IPS DF 4.7 (cell line): Measurements from ENCODE around the gene ZFPM1.

ENCODE experiments used
- DNase-seq: peaks from one replicate; pipeline ENCODE4 v3.0.0-alpha.2; 2013; ENCODE audit warnings: low spot score; ENCODE audit errors: extremely low read depth

Gene ZFPM1

DNA sequence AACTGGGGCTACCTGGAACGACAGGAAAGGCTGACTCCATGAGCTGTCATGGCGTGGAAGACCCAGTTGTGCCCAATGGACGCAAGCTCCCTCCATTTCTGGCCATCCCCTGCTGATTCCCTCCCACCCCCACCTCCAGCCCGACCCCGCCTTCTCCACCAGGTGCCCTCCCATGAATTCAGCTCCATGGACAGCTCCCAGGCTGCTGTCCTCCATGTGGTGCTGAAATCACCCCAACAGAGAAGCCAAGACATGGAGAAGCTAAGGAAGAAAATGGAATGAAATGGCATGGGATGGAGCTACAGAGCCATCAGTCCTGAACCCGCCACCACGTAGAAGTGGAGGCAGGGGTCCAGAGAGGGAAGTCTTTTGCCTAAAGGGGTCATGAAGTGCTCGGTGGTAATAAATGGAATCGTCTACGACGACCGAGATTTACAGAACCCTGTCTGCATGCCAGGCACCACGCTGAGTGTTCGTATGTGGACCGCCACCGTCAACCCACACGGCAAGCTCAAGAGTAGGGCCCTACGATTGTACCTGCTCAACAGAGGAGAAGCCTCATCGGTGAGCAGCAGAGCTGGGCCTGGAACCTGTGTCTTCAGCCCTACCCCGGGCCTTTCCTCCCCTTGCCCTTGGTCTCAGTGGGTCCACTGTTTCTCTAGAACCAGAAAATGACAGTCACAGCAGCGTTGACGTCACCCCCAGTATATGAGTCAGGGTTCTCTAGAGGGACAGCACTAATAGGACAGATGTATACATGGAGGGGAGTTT, 107.8 kb downstream of the ZFPM1 start:
- no peak for DNase-seq

DNA sequence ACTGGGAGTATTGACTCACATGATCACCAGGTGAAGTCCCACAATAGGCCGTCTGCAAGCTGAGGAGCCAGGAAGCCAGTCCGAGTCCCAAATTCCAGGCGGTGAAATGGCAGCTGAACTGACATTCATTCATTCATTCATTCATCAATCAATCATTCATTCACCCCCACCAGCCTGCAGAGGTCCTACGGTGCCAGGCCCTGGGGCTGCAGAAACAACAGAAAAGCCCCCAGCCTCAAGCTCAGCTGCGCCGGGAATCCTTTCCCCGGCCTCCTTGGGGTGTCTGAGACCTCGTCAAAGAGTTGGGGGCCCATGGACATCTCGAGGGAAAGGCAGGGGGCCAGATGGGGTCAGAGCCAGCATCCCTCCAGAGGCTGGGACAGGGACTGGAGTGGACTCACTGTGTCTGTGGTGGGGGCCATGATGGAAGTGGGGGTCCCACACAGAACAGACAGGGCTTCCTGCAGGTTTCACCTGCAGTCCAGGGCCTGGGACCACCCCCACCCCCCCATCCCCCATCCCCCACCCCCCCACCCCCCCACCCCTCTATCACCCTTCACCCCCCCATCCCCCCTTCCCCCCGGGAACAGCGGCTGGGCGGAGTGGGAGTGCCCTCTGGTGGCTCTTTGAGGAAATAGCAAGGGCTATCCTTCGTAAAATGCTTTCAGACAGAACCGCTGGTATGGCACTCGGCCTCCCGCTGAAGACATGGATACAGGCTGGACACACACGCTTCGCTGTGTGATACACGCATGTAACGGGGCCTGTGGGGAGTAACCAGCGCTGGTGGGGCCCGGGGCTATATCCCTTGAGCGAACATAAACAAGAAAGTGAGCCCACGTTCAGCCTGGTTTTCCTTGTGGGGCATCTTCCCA, 108.6 kb downstream of the ZFPM1 start:
- no peak for DNase-seq

DNA sequence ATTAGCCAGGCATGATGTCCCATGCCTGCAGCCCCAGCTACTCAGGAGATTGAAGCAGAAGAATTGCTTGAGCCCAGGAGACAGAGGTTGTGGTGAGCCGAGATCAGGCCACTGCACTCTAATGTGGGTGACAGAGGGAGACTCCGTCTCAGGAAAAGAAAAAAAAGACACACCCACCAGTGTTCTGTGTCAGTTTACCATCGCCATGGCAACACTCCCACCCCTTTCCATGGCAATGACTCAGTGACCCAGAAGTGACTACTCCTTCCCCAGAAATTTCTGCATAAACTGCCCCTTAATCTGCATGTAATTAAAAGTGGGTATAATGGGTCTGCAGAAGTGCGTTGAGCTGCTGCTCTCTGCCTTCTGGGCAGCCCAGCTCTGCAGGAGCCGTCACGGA, 113.1 kb downstream of the ZFPM1 start:
- no peak for DNase-seq

DNA sequence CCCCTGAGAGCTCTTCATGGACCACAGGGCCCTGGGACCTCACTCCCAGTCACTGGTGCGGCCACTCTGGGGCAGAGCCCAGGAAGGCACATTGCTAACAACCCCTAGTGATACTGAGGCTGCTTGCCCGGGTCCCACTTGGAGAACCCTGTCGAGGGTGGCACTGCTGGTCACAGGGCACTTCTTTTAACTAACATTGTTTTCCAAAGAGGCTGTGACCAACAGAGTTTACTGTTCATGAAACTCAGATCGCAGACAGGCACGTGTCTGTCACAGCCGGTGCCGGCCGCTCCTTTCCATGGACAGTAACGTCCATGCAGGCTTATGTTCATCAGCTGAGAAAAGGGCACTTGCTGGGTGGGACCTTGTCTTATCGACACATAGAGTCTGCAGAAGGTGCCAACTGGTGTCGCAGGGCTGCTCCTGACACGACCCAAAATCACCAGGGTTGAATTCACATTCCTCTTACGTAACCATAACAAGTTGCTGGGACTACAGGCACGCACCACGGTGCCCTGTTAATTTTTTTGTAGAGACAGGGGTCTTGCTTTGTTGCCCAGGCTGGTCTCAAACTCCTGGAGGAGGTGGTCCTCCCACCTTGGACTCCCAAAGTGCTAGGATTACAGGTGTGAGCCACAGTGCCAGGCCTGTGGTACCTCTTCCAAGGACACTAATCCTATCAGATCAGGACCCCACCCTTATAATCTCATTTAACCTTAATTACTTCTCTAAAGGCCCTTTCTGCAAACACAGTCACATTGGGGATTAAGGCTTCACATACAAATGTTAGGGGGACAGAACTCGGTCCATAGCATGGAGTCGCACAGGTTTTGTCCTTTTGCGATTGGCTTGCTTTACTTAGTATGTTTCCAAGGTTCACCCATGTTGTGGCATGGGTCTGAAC, 115.9 kb downstream of the ZFPM1 start:
- no peak for DNase-seq

DNA sequence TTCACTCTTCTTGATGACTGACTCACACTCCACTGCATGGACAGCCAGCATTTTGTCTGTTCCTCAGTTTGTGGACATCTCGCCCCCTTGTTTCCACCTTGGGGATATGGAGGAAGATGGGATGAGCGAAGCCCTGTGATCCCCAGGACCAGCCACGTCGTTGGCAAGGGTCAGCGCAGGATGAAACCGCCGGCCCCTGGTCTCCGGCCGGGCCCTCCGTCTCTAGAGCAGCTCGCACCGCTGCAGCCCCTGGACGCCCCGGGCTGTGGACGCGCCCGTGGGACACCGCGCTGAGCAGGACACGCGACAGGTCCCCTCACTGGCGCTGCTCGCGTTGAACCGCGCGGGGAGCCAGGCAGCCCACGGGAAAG, 116.5 kb downstream of the ZFPM1 start:
- no peak for DNase-seq

DNA sequence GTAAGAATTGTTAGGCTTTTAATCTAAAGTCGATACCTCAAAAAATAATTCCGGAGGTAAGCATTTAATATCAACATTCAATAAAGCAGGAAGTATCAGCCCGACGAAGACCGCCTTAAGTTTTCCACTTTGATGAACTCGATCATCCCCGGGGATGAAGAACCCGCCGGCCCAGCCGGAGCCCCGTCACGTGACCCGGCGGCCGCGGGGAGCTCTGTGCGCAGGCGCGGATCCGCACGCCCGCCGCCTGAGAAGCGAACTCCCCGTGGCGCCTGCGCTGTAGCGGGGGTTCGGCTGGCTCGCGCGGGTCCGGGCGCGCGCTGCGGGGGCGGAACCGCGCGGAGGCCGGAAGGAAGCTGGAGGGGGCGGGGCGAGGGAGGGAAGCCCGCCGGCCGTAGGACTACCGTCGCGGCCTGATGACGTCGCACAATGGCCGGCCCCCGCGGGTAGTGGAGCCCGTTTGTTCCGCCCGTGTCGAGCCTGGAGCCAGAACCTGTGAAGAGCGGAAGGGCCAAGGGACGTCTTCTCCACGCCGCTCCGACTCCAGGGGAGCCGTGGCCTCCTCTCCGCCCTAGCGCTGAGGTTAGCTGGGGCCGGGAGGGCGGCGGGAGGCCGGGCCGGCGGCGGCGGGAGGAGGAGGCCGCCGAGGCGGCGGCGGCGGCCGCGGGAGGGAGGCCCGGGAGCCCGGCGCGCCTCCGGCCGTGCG, 117.1 kb downstream of the ZFPM1 start, which contains the start of gene ZC3H18:
ZC3H18 (plus strand) TSS at position 419 of the 706 bp plus-strand sequence. CDS start 6,721 bp downstream, outside the sequence.
- DNase-seq, result peak; percentile 49

DNA sequence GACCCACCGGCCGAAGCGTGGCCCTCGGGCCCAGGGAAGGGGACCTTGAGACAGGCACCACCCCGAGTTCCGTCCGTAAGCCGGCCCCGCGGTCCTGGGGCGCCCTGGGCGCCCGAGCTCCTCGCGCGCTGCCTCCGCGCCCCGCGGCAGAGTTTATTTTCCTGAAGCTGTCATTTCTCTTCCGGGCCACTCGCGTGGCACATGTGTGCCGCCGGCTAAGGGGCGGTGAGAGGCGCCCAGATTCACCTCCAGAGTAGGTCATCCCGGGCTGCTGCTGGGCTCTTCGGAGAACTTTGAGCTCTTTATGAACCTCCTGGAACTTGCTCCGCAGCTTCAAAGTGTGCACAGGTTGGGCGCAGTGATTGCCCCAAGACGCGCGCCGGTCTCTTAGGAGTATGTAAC, 117.6 kb downstream of the ZFPM1 start:
- DNase-seq, result no peak

DNA sequence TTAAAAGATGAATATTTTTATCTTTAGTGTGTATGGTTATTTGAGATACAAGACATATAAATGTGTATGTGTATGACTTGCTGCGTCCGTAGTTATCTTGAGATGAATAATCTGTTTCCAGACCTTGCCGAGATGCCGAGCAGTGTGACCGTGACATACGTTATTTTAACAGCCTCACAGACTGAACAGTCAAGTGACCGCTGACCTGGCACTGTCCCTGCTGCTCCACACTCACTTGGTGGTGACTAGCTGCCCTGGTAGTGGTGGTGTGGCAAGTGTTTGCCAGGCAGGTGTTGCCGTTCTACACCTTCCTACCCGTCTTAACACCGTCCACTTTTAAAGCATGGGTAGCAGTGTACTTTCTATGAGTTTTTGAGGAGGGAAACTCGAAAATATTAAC, 122.2 kb downstream of the ZFPM1 start:
- DNase-seq, result no peak

DNA sequence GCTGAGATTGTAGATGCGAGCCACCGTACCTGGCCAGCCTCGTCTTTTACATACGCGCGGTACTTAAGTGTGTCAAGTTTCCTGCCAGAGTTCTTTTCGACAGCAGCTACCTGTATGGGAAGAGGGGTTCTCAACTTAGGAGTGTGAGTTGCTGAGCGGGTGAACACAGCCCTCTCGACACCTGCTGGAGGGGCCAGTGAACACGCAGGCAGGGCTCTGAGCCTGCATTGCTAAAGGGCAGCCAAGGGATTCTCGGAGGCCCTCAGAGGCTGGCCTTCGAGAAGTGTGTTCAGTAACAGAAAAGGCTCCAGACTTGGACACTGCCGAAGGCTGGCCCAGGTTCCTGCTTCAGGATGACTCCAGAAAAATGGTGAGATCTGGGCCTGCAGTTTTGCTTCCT, 123.2 kb downstream of the ZFPM1 start:
- no peak for DNase-seq

DNA sequence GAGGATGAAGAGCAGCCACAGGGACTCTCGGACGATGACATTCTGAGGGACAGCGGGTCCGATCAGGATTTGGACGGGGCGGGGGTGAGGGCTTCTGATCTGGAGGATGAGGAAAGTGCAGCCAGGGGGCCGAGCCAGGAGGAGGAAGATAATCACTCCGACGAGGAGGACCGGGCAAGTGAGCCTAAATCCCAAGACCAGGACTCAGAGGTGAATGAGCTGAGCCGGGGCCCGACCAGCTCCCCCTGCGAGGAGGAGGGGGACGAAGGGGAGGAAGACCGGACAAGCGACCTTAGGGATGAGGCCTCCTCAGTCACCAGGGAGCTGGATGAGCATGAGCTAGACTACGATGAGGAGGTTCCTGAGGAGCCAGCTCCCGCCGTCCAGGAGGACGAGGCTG, 124.1 kb downstream of the ZFPM1 start:
- DNase-seq, result no peak

DNA sequence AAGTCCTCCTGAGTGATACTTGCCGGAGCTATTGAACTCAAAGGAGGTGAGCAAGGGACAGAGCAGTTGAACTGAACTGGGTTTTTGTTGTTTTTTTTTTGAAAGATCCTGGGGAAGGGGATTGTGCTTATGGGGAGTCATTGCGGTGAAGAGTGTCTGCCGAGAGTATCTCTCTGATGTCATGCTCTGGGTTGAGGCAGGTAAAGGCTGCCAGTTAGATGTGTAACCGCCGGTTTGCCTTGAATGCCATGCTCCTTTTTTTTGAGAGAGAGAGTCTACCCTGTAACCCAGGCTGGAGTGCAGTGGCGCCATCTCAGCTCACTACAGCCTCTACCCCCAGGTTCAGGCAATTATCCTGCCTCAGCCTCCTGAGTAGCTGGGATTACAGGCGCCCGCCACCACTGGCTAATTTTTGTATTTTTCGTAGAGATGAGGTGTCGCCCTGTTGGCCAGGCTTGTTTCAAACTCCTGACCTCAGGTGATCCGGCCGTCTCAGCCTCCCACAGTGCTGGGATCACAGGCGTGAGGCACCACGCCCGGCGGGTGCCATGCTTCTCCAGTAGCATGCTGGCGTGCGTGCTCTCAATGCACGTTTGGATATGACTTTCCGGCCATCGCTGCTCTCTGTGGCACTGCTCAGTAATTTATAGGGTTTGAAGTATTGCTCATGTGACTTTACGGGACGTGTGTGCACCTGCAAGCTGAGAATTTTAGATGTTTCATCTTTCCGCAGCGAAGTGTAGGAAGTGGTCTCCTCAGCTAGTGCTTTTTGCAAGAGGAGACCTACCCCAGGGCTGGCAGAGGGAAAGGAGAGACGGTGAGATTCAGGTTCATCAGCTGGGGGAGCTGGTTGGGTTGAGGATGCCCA, 125.6 kb downstream of the ZFPM1 start:
- no peak for DNase-seq

DNA sequence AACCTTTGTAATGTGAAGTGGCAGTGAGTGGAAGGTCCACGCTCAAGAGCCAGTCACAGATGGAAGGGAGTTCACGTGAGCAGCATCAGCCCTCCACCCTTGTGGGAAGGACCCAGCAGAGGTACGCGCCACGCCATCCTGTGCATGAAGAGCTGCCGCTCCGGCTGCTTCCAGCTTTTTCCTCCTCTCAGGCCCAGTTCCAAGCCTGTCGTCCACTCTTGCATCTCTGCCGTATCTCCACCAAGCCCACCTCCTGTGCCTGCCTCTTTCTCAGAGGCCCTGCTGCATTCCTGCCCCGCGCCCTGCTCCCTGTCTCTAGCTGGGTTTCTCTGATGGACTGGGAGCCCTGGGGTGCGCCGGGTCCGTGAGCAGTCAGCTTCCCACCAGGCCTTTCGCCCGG, 127.3 kb downstream of the ZFPM1 start:
- DNase-seq, result no peak

DNA sequence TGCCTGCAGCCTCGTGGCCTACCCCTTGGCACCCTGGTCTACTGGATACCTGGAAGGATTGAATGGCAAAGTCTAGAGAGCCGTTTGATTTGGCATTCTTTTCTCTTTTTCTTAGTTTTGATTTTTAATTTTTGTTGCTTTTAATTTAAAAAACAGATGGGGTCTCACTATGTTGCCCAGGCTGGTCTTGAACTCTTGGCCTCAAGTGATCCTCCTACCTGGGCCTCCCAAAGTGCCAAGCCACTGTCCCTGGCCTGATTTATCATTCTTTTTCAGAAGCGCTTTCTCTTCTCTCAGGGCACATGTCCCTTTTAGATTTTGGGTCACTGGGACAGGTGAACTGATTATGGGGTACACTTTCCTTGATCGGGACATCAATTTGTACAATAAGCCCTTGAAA, 128.0 kb downstream of the ZFPM1 start:
- no peak for DNase-seq

DNA sequence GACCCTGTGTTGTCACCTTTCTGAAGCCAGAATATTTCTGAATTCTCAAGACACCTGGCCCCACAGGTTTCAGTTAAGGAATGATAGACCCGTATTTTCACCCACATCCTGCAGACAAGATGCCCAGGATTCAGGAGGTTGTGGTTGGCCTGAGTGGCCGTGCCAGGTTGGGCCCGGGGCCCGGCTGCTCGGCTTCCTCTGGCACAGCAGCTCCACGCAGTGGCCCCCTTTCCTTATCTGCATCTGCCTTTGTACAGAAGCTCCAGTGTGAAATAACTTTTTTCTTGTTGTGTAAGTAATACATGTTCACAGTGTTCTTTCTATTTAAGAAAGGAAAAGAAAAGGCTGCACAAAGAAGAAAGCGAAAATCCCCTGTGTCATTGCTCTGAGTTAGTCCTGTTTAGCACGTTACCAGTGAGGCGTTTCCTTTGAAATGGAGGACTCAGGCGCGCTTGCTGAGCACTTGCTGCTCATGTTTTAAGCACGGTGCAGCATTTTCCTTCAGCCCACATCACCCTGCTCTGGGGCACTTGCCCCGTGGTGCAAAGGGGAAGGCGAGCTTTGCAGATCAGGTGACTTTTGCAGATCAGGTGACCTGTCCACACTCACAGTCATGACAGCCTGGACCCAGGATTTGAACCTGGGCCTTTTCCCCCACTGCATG, 130.0 kb downstream of the ZFPM1 start:
- no peak for DNase-seq

DNA sequence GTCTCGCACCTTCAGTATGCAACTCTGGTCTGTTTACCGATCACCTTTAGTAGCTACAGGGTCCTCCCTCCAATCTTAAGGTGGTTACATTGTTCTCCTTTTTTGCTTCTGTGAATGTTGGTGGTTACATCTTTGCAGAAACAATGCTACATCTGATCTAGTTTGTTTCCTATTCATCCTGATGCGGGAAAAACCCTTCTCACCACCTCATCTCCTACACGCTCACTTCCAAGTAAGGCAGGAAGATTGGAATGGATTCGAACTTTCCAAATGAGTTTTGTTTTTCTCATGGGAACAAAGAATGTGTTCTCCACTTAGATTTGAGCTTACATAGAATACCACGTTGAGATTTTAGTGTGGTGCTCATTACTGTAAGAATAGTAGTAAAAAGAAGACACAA, 131.6 kb downstream of the ZFPM1 start:
- DNase-seq, result no peak

DNA sequence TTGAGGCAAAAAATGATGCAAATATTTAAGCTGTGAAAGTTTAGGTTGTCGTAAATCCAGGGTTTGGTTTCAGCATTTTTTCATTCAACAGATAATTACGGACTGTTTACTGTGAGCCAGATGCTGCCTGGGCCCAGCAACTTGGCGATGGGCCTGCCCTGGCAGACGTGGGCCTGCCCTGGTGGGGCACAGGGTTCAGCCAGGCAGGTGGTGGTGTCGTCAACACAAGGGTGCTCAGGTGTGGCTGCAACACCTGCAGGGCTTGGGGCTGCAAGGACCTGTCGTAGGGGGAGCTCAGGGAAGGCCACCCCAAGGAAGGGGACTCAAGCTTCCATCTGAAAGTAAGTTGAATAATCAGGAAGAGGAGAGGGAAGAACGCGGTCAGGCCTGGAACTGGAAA, 132.2 kb downstream of the ZFPM1 start:
- no peak for DNase-seq

DNA sequence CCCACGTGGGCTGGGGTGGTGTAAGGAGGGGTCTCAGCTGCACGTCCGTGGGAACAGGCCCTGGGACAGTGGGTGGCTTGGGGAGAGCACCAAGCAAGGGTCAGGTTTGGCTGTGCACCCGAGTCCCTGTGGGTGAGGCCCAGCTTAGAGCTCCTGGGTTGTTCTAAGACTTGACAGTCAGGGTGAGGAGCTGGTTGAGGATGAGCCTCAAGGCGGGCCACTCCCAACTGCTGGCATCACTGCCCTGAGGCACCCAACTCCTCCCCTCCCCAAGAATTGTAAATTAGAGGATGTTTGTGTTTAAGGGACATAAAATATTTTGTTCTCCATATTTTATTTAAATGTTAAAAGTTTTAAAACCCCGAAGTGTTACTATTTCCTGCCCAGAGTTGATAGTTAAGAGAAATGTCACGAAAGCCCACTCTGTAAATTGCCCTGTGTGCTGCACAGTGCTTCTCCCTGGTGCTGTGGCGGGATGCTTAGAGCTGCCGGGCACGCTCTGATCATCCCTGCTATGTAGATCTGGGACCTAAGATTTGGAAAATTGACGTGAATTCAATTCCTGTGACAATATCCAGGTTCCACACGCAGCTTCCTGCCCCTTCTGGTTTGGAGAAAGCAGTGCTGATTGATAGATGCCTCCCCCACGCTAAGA, 133.0 kb downstream of the ZFPM1 start:
- no peak for DNase-seq
